Karpas-422 (cell line): ENCODE measurements around the gene RIPK4. TPM values are rescaled to one million over a fixed set of nuclear protein-coding genes. Genes with fewer than 3 reads are reported as not detected.

Experiments used
- DNase-seq: peaks from one replicate; pipeline ENCODE4 v3.0.0-alpha.2; 2015
- H2AFZ ChIP-seq: fragments of 200-600 bp; sonication (generic); 2 replicates; pipeline ENCODE4 v1.6.1; 2014; ENCODE audit warnings: antibody characterized with exemption, low read length, mixed read lengths
- H3K27ac ChIP-seq: fragments of 200-600 bp; sonication (generic); 2 replicates; pipeline ENCODE4 v1.5.1; 2014; ENCODE audit warnings: mild to moderate bottlenecking, low read length, moderate library complexity
- H3K27me3 ChIP-seq: fragments of 200-600 bp; sonication (generic); 2 replicates; pipeline ENCODE4 v1.6.1; 2014; ENCODE audit warnings: low read length, mixed read lengths
- H3K36me3 ChIP-seq: fragments of 200-600 bp; sonication (generic); 2 replicates; pipeline ENCODE4 v1.6.1; 2014; ENCODE audit warnings: low read length, mixed read lengths; ENCODE audit not compliant: insufficient read depth
- H3K4me1 ChIP-seq: fragments of 200-600 bp; sonication (generic); 2 replicates; pipeline ENCODE4 v1.6.1; 2014; ENCODE audit warnings: mild to moderate bottlenecking, low read length, mixed read lengths
- H3K4me2 ChIP-seq: fragments of 200-600 bp; sonication (generic); 2 replicates; pipeline ENCODE4 v1.6.1; 2014; ENCODE audit warnings: low read length, low read depth, mild to moderate bottlenecking; ENCODE audit not compliant: poor library complexity, severe bottlenecking
- H3K4me3 ChIP-seq: fragments of 200-600 bp; sonication (generic); 2 replicates; pipeline ENCODE4 v1.5.1; 2014; ENCODE audit warnings: mild to moderate bottlenecking, antibody characterized with exemption, low read length, mixed read lengths
- H3K79me2 ChIP-seq: fragments of 200-600 bp; sonication (generic); 2 replicates; pipeline ENCODE4 v1.6.1; 2014; ENCODE audit warnings: mild to moderate bottlenecking, low read length, mixed read lengths
- H3K9ac ChIP-seq: fragments of 200-600 bp; sonication (generic); 2 replicates; pipeline ENCODE4 v1.6.0; 2014; ENCODE audit warnings: low read length
- H3K9me2 ChIP-seq: fragments of 200-600 bp; sonication (generic), shearing (Covaris generic); replicated peaks from 2 replicates; pipeline ENCODE4 v1.6.0; 2014; ENCODE audit warnings: mild to moderate bottlenecking, low read length, moderate library complexity; ENCODE audit not compliant: insufficient read depth
- H3K9me3 ChIP-seq: fragments of 300-700, 200-600 bp; sonication (generic); 2 replicates; pipeline ENCODE4 v1.6.1; 2014; ENCODE audit warnings: low read length, mixed read lengths
- H4K20me1 ChIP-seq: fragments of 200-600 bp; sonication (generic); 2 replicates; pipeline ENCODE4 v1.6.1; 2014; ENCODE audit warnings: mild to moderate bottlenecking, antibody characterized with exemption, low read length, low read depth; ENCODE audit not compliant: insufficient read depth
- total RNA-seq: library from RNA; depleted of rRNA; stranded (reverse); fragments of >200 nt; shearing (Covaris generic); gene quantifications from 2 replicates; pipeline ENCODE4 v1.2.3, GENCODE V29; 2014; ENCODE audit warnings: low replicate concordance

RIPK4 gene
- total RNA-seq, 1 experiment from 2014 or later, result not detected

GRCh38 chr21:41752231-41752681 lies 14.6 kb downstream of the RIPK4 start:
- Histone ChIP-seq H3K27me3 (no peaks in the 10 kb centered on the region), H3K4me1 (no peaks in the 10 kb centered on the region), H3K27ac (no peak overlapping the region), H3K4me2 (no peak overlapping the region), H3K9me3 (no peaks in the 10 kb centered on the region), H4K20me1 (no peaks in the 10 kb centered on the region), H3K79me2 (no peaks in the 10 kb centered on the region), H3K4me3 (no peak overlapping the region), H3K9me2 (no peaks in the 10 kb centered on the region), H3K9ac (no peak overlapping the region), H2AFZ (no peak overlapping the region), H3K36me3 (no peaks in the 10 kb centered on the region)
- DNase-seq, result no peak

- no peaks in the 10 kb centered on the region for H3K9me2 ChIP-seq
Measured at GRCh38 chr21:41751611-41752011, 15.2 kb downstream of the RIPK4 start.

GRCh38 chr21:41750532-41751151 lies 16.2 kb downstream of the RIPK4 start:
- no peak overlapping the region for H3K27ac ChIP-seq
- H3K36me3 ChIP-seq, result no peaks in the 10 kb centered on the region
- no peak overlapping the region for H3K4me3 ChIP-seq
- no peaks in the 10 kb centered on the region for H3K27me3 ChIP-seq
- H2AFZ ChIP-seq, result no peak overlapping the region
- H3K79me2 ChIP-seq, result no peaks in the 10 kb centered on the region
- H3K9ac ChIP-seq, result no peak overlapping the region
- no peaks in the 10 kb centered on the region for H3K9me2 ChIP-seq
- no peak for DNase-seq
- H3K4me1 ChIP-seq, result no peaks in the 10 kb centered on the region
- H3K4me2 ChIP-seq, result no peak overlapping the region
- no peaks in the 10 kb centered on the region for H4K20me1 ChIP-seq
- no peaks in the 10 kb centered on the region for H3K9me3 ChIP-seq

More at GRCh38 chr21:41751611-41752011, 15.2 kb downstream of the RIPK4 start:
- Histone ChIP-seq H3K9ac (no peak overlapping the region), H3K4me3 (no peak overlapping the region), H3K4me2 (no peak overlapping the region), H2AFZ (no peak overlapping the region), H3K36me3 (no peaks in the 10 kb centered on the region), H4K20me1 (no peaks in the 10 kb centered on the region), H3K79me2 (no peaks in the 10 kb centered on the region), H3K4me1 (no peaks in the 10 kb centered on the region), H3K9me3 (no peaks in the 10 kb centered on the region), H3K27me3 (no peaks in the 10 kb centered on the region), H3K27ac (no peak overlapping the region)
- DNase-seq, result no peak

- Histone ChIP-seq H3K27ac (no peak overlapping the region), H2AFZ (no peak overlapping the region), H3K4me3 (no peak overlapping the region), H3K27me3 (no peaks in the 10 kb centered on the region), H3K79me2 (no peaks in the 10 kb centered on the region), H3K4me2 (no peak overlapping the region), H3K9me2 (no peaks in the 10 kb centered on the region), H3K9ac (no peak overlapping the region), H3K4me1 (no peaks in the 10 kb centered on the region), H3K36me3 (no peaks in the 10 kb centered on the region), H3K9me3 (no peaks in the 10 kb centered on the region), H4K20me1 (no peaks in the 10 kb centered on the region)
- DNase-seq, result no peak
Measured at GRCh38 chr21:41750051-41750450, 16.8 kb downstream of the RIPK4 start.

- Histone ChIP-seq H3K27me3 (no peaks in the 10 kb centered on the region), H3K79me2 (no peaks in the 10 kb centered on the region), H2AFZ (no peak overlapping the region), H3K9me3 (no peaks in the 10 kb centered on the region), H3K27ac (no peak overlapping the region), H3K4me2 (no peak overlapping the region), H3K4me3 (no peak overlapping the region), H4K20me1 (no peaks in the 10 kb centered on the region), H3K9me2 (no peaks in the 10 kb centered on the region), H3K4me1 (no peaks in the 10 kb centered on the region), H3K9ac (no peak overlapping the region), H3K36me3 (no peaks in the 10 kb centered on the region)
- DNase-seq, result no peak
Measured at GRCh38 chr21:41749286-41749685, 17.6 kb downstream of the RIPK4 start.

- no peak for DNase-seq
- H3K36me3 ChIP-seq, result no peaks in the 10 kb centered on the region
- no peaks in the 10 kb centered on the region for H3K27me3 ChIP-seq
- no peak overlapping the region for H3K4me2 ChIP-seq
- H3K9me2 ChIP-seq, result no peaks in the 10 kb centered on the region
- no peaks in the 10 kb centered on the region for H3K4me1 ChIP-seq
- H3K9ac ChIP-seq, result no peak overlapping the region
- H4K20me1 ChIP-seq, result no peaks in the 10 kb centered on the region
- H3K27ac ChIP-seq, result no peak overlapping the region
- no peak overlapping the region for H2AFZ ChIP-seq
- H3K79me2 ChIP-seq, result no peaks in the 10 kb centered on the region
- no peaks in the 10 kb centered on the region for H3K9me3 ChIP-seq
- no peak overlapping the region for H3K4me3 ChIP-seq
Measured at GRCh38 chr21:41747943-41748738, 18.7 kb downstream of the RIPK4 start.

GRCh38 chr21:41746744-41747006 lies 20.2 kb downstream of the RIPK4 start:
- no peak overlapping the region for H3K4me2 ChIP-seq
- H3K9me3 ChIP-seq, result no peaks in the 10 kb centered on the region
- no peak overlapping the region for H2AFZ ChIP-seq
- DNase-seq, result no peak
- no peaks in the 10 kb centered on the region for H3K4me1 ChIP-seq
- H3K27me3 ChIP-seq, result no peaks in the 10 kb centered on the region
- no peaks in the 10 kb centered on the region for H3K9me2 ChIP-seq
- no peaks in the 10 kb centered on the region for H4K20me1 ChIP-seq
- no peak overlapping the region for H3K27ac ChIP-seq
- H3K4me3 ChIP-seq, result no peak overlapping the region
- H3K79me2 ChIP-seq, result no peaks in the 10 kb centered on the region
- no peaks in the 10 kb centered on the region for H3K36me3 ChIP-seq
- H3K9ac ChIP-seq, result no peak overlapping the region

- no peak overlapping the region for H3K27ac ChIP-seq
- no peak overlapping the region for H2AFZ ChIP-seq
- H3K9ac ChIP-seq, result no peak overlapping the region
- no peak overlapping the region for H3K4me2 ChIP-seq
- no peaks in the 10 kb centered on the region for H3K9me2 ChIP-seq
- no peaks in the 10 kb centered on the region for H3K4me1 ChIP-seq
- H3K79me2 ChIP-seq, result no peaks in the 10 kb centered on the region
- H3K36me3 ChIP-seq, result no peaks in the 10 kb centered on the region
- H3K27me3 ChIP-seq, result no peaks in the 10 kb centered on the region
- H3K4me3 ChIP-seq, result no peak overlapping the region
- DNase-seq, result peak; percentile 45
- no peaks in the 10 kb centered on the region for H4K20me1 ChIP-seq
- H3K9me3 ChIP-seq, result no peaks in the 10 kb centered on the region
Measured at GRCh38 chr21:41745971-41746743, 20.7 kb downstream of the RIPK4 start.
